AG10803 (cell line): ENCODE measurements around the gene BTBD16.

ENCODE experiments used
- DNase-seq: peaks from one replicate; pipeline ENCODE4 v3.0.0; 2010; ENCODE audit warnings: low read depth
- H3K4me3 ChIP-seq: 2 replicates; pipeline ENCODE4 v1.5.1; 2011; ENCODE audit warnings: mild to moderate bottlenecking, low read length, control low read depth
- CTCF ChIP-seq: conservative IDR thresholded peaks from 2 replicates; pipeline ENCODE4 v1.5.1; 2011; ENCODE audit warnings: mild to moderate bottlenecking, low read length, control low read depth, inconsistent platforms

The BTBD16 gene

DNA sequence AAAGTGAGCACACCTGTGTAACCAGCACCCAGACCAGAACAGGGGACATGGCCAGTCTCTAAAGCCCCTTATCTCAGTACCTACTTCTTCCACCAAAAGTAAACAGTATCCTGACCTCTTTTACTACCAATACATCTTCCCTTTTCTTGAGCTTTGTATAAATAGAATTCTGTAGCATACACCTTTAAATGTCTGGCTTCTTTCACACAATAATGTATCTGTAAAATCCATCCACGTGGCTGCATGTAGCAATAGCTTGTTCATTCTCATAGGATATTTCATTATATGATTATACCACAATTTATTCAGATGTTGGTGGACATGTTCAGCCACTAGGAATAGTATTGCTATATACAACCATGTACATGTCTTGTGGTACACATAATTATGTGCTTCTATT is 40.6 kb downstream of the BTBD16 start:
- DNase-seq: no peak
- no peak overlapping the region for H3K4me3 ChIP-seq
- no peak for TF ChIP-seq CTCF

- no peak for DNase-seq
- no peak for TF ChIP-seq CTCF
- no peak overlapping the region for H3K4me3 ChIP-seq
Observed at GRCh38 chr10:122316224-122316884, 45.3 kb downstream of the BTBD16 start.

DNA sequence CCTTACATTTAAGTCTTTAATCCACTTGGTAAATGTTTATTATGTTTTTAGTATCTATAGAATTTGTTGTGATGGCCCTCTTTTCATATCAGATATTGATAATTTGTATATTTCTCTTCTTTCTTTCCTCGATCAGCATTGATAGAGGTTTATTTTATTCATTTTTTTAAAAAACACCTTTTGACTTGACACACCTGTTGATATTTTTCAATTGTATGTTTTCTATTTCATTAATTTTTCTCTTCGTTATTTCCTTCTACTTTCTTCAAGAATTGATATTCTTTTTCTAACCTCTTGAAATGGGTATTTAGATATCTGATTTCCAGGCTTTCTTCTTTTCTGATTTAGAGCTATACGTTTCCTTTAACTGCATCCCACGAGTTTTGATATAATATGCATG is 50.9 kb downstream of the BTBD16 start:
- DNase-seq: no peak
- no peak overlapping the region for H3K4me3 ChIP-seq
- TF ChIP-seq CTCF: no peak

GRCh38 chr10:122323189-122323588 is 52.1 kb downstream of the BTBD16 start:
- H3K4me3 ChIP-seq: no peak overlapping the region
- TF ChIP-seq CTCF: no peak
- DNase-seq: no peak

- H3K4me3 ChIP-seq: no peak overlapping the region
- peak; percentile 55 for DNase-seq
- no peak for TF ChIP-seq CTCF
Observed at GRCh38 chr10:122323941-122324675, 53.0 kb downstream of the BTBD16 start.

- H3K4me3 ChIP-seq: no peak overlapping the region
Observed at GRCh38 chr10:122325235-122325634, 54.1 kb downstream of the BTBD16 start.

More at GRCh38 chr10:122325235-122325634, 54.1 kb downstream of the BTBD16 start:
- no peak for TF ChIP-seq CTCF
- DNase-seq: no peak
